ENCODE results near the gene HS1BP3.

Gene HS1BP3

GRCh38 chr2:20687260-20687832, 36.4 kb upstream of the HS1BP3 start:
- no peak for TF ChIP-seq NFIC (IDR thresholded peaks at IDR 0.05)
- TF ChIP-seq YY1 (IDR thresholded peaks at IDR 0.05; ENCODE audit: low read depth) = no peak
- no peak for TF ChIP-seq EP300 (IDR thresholded peaks at IDR 0.05; ENCODE audit: borderline replicate concordance)
- TF ChIP-seq TCF12 (IDR thresholded peaks at IDR 0.05; ENCODE audit: low read depth) = no peak
- TF ChIP-seq, protein P1, sequence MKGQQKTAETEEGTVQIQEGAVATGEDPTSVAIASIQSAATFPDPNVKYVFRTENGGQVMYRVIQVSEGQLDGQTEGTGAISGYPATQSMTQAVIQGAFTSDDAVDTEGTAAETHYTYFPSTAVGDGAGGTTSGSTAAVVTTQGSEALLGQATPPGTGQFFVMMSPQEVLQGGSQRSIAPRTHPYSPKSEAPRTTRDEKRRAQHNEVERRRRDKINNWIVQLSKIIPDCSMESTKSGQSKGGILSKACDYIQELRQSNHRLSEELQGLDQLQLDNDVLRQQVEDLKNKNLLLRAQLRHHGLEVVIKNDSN (IDR thresholded peaks at IDR 0.05) = no peak
- no peak for TF ChIP-seq TEAD4 (IDR thresholded peaks at IDR 0.05)
- TF ChIP-seq TAF1 (IDR thresholded peaks at IDR 0.05; ENCODE audit: low read depth) = no peak
- TF ChIP-seq CEBPB (IDR thresholded peaks at IDR 0.05) = no peak
- no peak for TF ChIP-seq CREB1 (IDR thresholded peaks at IDR 0.05; ENCODE audit: low read depth)
- TF ChIP-seq, protein P2, sequence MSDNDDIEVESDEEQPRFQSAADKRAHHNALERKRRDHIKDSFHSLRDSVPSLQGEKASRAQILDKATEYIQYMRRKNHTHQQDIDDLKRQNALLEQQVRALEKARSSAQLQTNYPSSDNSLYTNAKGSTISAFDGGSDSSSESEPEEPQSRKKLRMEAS (IDR thresholded peaks at IDR 0.05) = no peak
- TF ChIP-seq ZBTB7A (IDR thresholded peaks at IDR 0.05; ENCODE audit: low read depth) = no peak
- TF ChIP-seq RAD21 (IDR thresholded peaks at IDR 0.05; ENCODE audit: low read depth) = no peak
- no peak for TF ChIP-seq FOXM1 (IDR thresholded peaks at IDR 0.05; ENCODE audit: borderline replicate concordance, low read depth)
- no peak for TF ChIP-seq REST (IDR thresholded peaks at IDR 0.05; ENCODE audit: low read depth)

DNA sequence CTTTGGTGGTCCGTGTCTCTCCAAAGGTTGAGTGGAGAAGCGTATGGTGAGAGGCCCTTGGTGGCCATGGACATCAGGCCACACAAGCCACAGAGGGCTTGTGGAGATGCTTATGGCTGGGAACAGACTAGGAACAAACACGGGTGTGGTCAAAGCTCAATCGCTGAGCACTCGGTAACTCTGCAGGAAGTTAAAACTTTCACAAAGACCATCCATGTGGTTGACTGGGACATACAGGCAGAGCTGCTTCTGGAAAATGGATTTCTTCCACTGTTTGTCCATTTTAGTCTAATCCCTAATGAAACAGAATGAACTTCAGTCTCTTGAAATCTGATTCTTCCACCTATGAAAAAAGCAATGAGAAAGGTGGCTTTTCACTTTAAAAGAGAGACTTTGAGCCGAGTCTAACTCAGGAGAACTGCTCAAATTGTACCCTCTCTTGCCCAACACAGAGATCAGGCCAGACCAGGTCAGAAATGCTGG, 33.7 kb upstream of the HS1BP3 start:
- TF ChIP-seq YY1 (IDR thresholded peaks at IDR 0.05; ENCODE audit: low read depth) (no peak), TEAD4 (IDR thresholded peaks at IDR 0.05) (no peak), CEBPB (IDR thresholded peaks at IDR 0.05) (no peak), FOXM1 (IDR thresholded peaks at IDR 0.05; ENCODE audit: borderline replicate concordance, low read depth) (no peak), ZBTB7A (IDR thresholded peaks at IDR 0.05; ENCODE audit: low read depth) (no peak), RAD21 (IDR thresholded peaks at IDR 0.05; ENCODE audit: low read depth) (no peak), NFIC (IDR thresholded peaks at IDR 0.05) (no peak)
- TF ChIP-seq, protein P2 (IDR thresholded peaks at IDR 0.05) = no peak

DNA sequence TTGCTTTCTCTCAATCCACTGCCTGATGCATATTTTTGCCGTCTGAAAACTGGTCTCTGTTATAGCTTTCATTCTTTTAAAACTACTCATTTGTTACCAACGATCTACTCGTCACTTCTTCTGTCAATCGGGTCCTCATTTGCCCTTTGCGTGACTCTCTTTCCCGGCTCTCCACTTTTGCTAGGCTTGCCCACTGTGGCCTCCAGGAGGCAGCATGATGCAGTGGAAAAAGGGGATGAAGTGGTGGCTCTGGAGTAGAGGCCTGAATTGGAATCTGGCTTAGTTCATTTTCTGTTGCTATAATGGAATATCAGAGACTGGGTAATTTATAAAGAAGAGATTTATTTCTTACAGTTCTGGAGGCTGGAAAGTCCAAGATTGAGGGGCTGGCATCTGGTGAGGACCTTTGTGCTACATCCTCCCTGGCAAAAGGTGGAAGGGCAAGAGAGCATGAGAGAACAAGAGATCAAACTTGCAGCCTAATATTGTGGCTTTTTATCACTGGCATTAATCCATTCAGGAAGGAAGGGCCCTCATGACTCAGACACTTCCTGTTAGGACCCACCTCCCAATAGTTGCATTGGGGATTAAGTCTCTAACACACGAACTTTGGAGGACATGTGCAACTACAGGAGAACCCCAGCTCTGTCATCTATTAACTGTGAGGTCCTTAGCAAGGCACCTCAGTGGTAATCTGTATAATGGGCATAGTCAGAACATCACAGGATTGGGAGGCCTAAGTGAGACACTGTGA, 31.4 kb upstream of the HS1BP3 start:
- peak; percentile 54 for TF ChIP-seq RAD21 (IDR thresholded peaks at IDR 0.05; ENCODE audit: low read depth)
- no peak for TF ChIP-seq CEBPB (IDR thresholded peaks at IDR 0.05)
- TF ChIP-seq EP300 (IDR thresholded peaks at IDR 0.05; ENCODE audit: borderline replicate concordance) = no peak
- TF ChIP-seq FOXM1 (IDR thresholded peaks at IDR 0.05; ENCODE audit: borderline replicate concordance, low read depth) = no peak

GRCh38 chr2:20680744-20681375, 30.0 kb upstream of the HS1BP3 start:
- TF ChIP-seq YY1 (IDR thresholded peaks at IDR 0.05; ENCODE audit: low read depth) = no peak
- no peak for TF ChIP-seq EP300 (IDR thresholded peaks at IDR 0.05; ENCODE audit: borderline replicate concordance)
- no peak for TF ChIP-seq CREB1 (IDR thresholded peaks at IDR 0.05; ENCODE audit: low read depth)
- no peak for TF ChIP-seq EGR1 (IDR thresholded peaks at IDR 0.05)

DNA sequence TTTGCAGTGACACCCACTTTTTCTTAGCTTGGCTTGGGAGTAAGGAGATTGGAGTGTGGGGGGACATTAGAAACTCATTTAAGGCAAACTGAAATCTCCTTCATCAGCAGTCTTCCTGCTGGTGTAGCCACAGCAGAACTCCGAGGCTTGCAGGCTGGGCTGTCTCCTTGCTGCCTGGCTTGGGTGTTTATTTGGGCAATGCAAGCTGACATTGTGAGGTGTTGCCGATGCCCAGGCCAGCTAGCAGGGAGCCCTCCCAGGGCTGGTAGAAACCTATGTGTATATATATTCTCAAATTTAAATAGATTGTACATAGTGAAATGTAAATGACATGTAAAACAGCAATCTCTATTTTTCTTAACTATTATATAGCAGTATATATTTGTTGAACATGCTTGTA, 27.9 kb upstream of the HS1BP3 start:
- TF ChIP-seq TEAD4 (IDR thresholded peaks at IDR 0.05) (no peak), RAD21 (IDR thresholded peaks at IDR 0.05; ENCODE audit: low read depth) (no peak), ZBTB7A (IDR thresholded peaks at IDR 0.05; ENCODE audit: low read depth) (no peak), CEBPB (IDR thresholded peaks at IDR 0.05) (no peak), REST (IDR thresholded peaks at IDR 0.05; ENCODE audit: low read depth) (no peak), EGR1 (IDR thresholded peaks at IDR 0.05) (no peak), CREB1 (IDR thresholded peaks at IDR 0.05; ENCODE audit: low read depth) (no peak), YY1 (IDR thresholded peaks at IDR 0.05; ENCODE audit: low read depth) (no peak), FOXM1 (IDR thresholded peaks at IDR 0.05; ENCODE audit: borderline replicate concordance, low read depth) (no peak), TCF12 (IDR thresholded peaks at IDR 0.05; ENCODE audit: low read depth) (no peak), NFIC (IDR thresholded peaks at IDR 0.05) (no peak), TAF1 (IDR thresholded peaks at IDR 0.05; ENCODE audit: low read depth) (no peak), EP300 (IDR thresholded peaks at IDR 0.05; ENCODE audit: borderline replicate concordance) (no peak)
- TF ChIP-seq, protein P2 (IDR thresholded peaks at IDR 0.05) = no peak
- TF ChIP-seq, protein P1 (IDR thresholded peaks at IDR 0.05) = no peak
